Bronchial epithelial cell (primary cell): Measurements from ENCODE around the gene COL28A1. TPM values are rescaled to one million over a fixed set of nuclear protein-coding genes. Genes with fewer than 3 reads are reported as not detected.

Experiments
- DNase-seq: peaks from one replicate; pipeline ENCODE4 v3.0.0-alpha.2; 2010; ENCODE audit warnings: low read depth
- FAIRE-seq: peaks from 2 replicates; lab custom pipeline; 2011; peaks lifted over from hg19 to GRCh38; lab: Jason Lieb, UNC
- H3K27me3 ChIP-seq: 2 replicates; pipeline ENCODE4 v1.5.1; 2011; ENCODE audit warnings: low read length; ENCODE audit not compliant: control insufficient read depth, insufficient read depth
- H3K36me3 ChIP-seq: 2 replicates; pipeline ENCODE4 v1.5.1; 2011; ENCODE audit warnings: low read length; ENCODE audit not compliant: control insufficient read depth, insufficient read depth
- H3K4me3 ChIP-seq: 2 replicates; pipeline ENCODE4 v1.5.1; 2011; ENCODE audit warnings: mild to moderate bottlenecking, low read depth, low read length, control low read depth
- CTCF ChIP-seq: IDR thresholded peaks from 2 replicates; pipeline ENCODE4 v1.5.1; 2011; ENCODE audit warnings: mild to moderate bottlenecking, moderate library complexity, low read length, control low read depth, inconsistent platforms; ENCODE audit not compliant: insufficient read depth, severe bottlenecking
- total RNA-seq: library from RNA; depleted of rRNA; stranded (reverse); fragments of >200 nt; gene quantifications from 2 replicates; pipeline ENCODE4 v1.2.1, GENCODE V29; 2014

The COL28A1 gene
- total RNA-seq, 1 donor from 2014 or later = not detected

- peak; percentile 22 for DNase-seq
- Histone ChIP-seq H3K27me3 (no peaks in the 10 kb centered on the region), H3K36me3 (no peaks in the 10 kb centered on the region), H3K4me3 (no peak overlapping the region)
- FAIRE-seq = no peak
- TF ChIP-seq CTCF = no peak
Observed at GRCh38 chr7:7452652-7453051, 83.0 kb downstream of the COL28A1 start.

- H3K36me3 ChIP-seq = no peaks in the 10 kb centered on the region
- DNase-seq (no peak), FAIRE-seq (no peak)
- no peaks in the 10 kb centered on the region for H3K27me3 ChIP-seq
- no peak for TF ChIP-seq CTCF
- H3K4me3 ChIP-seq = no peak overlapping the region
Observed at GRCh38 chr7:7452119-7452518, 83.6 kb downstream of the COL28A1 start.

- no peak for DNase-seq
- FAIRE-seq = no peak
- Histone ChIP-seq H3K27me3 (no peaks in the 10 kb centered on the region), H3K4me3 (no peak overlapping the region), H3K36me3 (no peaks in the 10 kb centered on the region)
- no peak for TF ChIP-seq CTCF
Observed at GRCh38 chr7:7449055-7449454, 86.6 kb downstream of the COL28A1 start.

- Histone ChIP-seq H3K27me3 (no peaks in the 10 kb centered on the region), H3K36me3 (no peaks in the 10 kb centered on the region), H3K4me3 (no peak overlapping the region)
- DNase-seq (peak; percentile 95), FAIRE-seq (no peak)
- no peak for TF ChIP-seq CTCF
Observed at GRCh38 chr7:7446616-7447015, 89.1 kb downstream of the COL28A1 start.

GRCh38 chr7:7443806-7444350 is 91.8 kb downstream of the COL28A1 start:
- DNase-seq (no peak), FAIRE-seq (no peak)
- no peaks in the 10 kb centered on the region for H3K36me3 ChIP-seq
- H3K27me3 ChIP-seq = no peaks in the 10 kb centered on the region
- no peak for TF ChIP-seq CTCF
- H3K4me3 ChIP-seq = no peak overlapping the region

- DNase-seq = no peak
- Histone ChIP-seq H3K36me3 (no peaks in the 10 kb centered on the region), H3K27me3 (no peaks in the 10 kb centered on the region), H3K4me3 (no peak overlapping the region)
- TF ChIP-seq CTCF = no peak
- no peak for FAIRE-seq
Observed at GRCh38 chr7:7439564-7439963, 96.1 kb downstream of the COL28A1 start.
